Osteocyte (in vitro differentiated cells): ENCODE results near the gene TMEM231. TPM values are rescaled to one million over a fixed set of nuclear protein-coding genes. Genes with fewer than 3 reads are reported as not detected.

ENCODE experiments used
- DNase-seq: peaks from one replicate; pipeline ENCODE4 v3.0.0; 2021; ENCODE audit warnings: mixed read lengths; ENCODE audit not compliant: unreplicated experiment; ENCODE audit errors: extremely low spot score
- H3K27ac Mint-ChIP-seq: one replicate; pipeline ENCODE4 v1.8.0; 2021; ENCODE audit warnings: mild to moderate bottlenecking, mixed read lengths; ENCODE audit not compliant: unreplicated experiment
- H3K27me3 Mint-ChIP-seq: one replicate; pipeline ENCODE4 v1.8.0; 2021; ENCODE audit warnings: mixed read lengths; ENCODE audit not compliant: unreplicated experiment
- H3K36me3 Mint-ChIP-seq: one replicate; pipeline ENCODE4 v1.8.0; 2021; ENCODE audit warnings: mixed read lengths; ENCODE audit not compliant: unreplicated experiment
- H3K4me1 Mint-ChIP-seq: one replicate; pipeline ENCODE4 v1.8.0; 2021; ENCODE audit warnings: mixed read lengths; ENCODE audit not compliant: unreplicated experiment
- H3K4me3 Mint-ChIP-seq: one replicate; pipeline ENCODE4 v1.8.0; 2021; ENCODE audit warnings: mild to moderate bottlenecking, moderate library complexity, mixed read lengths; ENCODE audit not compliant: unreplicated experiment
- H3K9me3 Mint-ChIP-seq: one replicate; pipeline ENCODE4 v1.8.0; 2021; ENCODE audit warnings: mixed read lengths; ENCODE audit not compliant: unreplicated experiment
- CTCF ChIP-seq: fragments of 200-600 bp; sonication (generic); IDR thresholded peaks from 2 replicates; pipeline ENCODE4 v1.5.0; 2021; ENCODE audit warnings: antibody characterized with exemption, mild to moderate bottlenecking, moderate library complexity
- total RNA-seq: library from RNA; stranded (reverse); gene quantifications from 2 replicates; pipeline ENCODE4 v1.2.1, GENCODE V29; 2021

The TMEM231 gene
- total RNA-seq, 1 donor from 2014 or later = 8.3 TPM

GRCh38 chr16:75584108-75584507 is 28.1 kb upstream of the TMEM231 start:
- H3K36me3 Mint-ChIP-seq = peaks cover 13% of the 10 kb centered on the region
- H3K4me3 Mint-ChIP-seq = no peak overlapping the region
- no peaks in the 10 kb centered on the region for H3K4me1 Mint-ChIP-seq
- DNase-seq = no peak
- no peaks in the 10 kb centered on the region for H3K27me3 Mint-ChIP-seq
- no peaks in the 10 kb centered on the region for H3K9me3 Mint-ChIP-seq
- no peak overlapping the region for H3K27ac Mint-ChIP-seq
- TF ChIP-seq CTCF = no peak

DNA sequence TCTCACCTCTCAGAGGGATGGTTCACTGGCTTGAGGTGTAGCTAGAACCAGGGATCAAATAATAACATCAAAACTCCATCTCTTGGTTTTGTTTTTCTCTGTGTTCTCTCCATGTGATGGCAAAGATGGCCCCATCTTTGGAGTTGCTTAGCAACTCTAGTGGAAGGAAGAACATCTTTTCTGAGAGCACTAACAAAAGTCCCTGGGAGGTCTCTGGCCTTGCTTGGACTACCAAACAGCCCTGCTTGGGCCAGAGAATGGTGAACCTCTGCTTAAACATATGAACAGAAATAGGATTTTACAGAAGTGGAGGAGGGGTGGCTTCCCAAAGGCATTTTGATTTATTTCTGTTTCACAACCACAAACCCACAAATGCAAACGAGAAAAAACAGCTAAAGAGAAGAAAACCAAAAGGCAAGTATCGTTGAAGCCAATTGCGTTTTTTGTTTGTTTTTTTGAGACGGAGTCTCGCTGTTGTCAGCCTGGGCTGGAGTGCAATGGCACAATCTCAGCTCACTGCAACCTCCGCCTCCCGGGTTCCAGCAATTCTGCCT is 23.3 kb upstream of the TMEM231 start:
- H3K4me1 Mint-ChIP-seq = no peaks in the 10 kb centered on the region
- no peak overlapping the region for H3K27ac Mint-ChIP-seq
- no peaks in the 10 kb centered on the region for H3K27me3 Mint-ChIP-seq
- DNase-seq = no peak
- no peak for TF ChIP-seq CTCF
- H3K9me3 Mint-ChIP-seq = no peaks in the 10 kb centered on the region
- peaks cover 49% of the 10 kb centered on the region for H3K36me3 Mint-ChIP-seq
- H3K4me3 Mint-ChIP-seq = no peak overlapping the region

DNA sequence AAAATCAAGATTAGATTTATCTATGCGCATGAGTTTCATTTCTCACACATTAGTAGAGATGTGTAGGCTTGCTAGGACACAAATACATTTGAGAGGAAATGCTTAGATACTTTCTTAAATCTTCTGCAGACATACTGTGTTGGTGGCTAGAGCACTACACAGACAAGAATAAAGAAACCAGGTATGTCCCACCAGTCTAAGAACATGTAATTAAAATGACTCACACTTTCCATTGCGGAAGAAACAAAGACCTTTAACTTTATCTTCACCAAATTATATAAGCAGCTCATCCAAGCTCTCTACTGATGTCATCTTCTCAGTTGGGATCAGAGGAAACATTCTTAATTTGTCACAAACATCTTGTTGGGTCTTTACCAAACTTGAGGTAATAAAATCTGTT is 22.7 kb upstream of the TMEM231 start:
- TF ChIP-seq CTCF = no peak
- Mint-ChIP-seq H3K9me3 (no peaks in the 10 kb centered on the region), H3K36me3 (peaks cover 49% of the 10 kb centered on the region), H3K27me3 (no peaks in the 10 kb centered on the region), H3K4me1 (no peaks in the 10 kb centered on the region), H3K27ac (no peak overlapping the region), H3K4me3 (no peak overlapping the region)
- DNase-seq = no peak

DNA sequence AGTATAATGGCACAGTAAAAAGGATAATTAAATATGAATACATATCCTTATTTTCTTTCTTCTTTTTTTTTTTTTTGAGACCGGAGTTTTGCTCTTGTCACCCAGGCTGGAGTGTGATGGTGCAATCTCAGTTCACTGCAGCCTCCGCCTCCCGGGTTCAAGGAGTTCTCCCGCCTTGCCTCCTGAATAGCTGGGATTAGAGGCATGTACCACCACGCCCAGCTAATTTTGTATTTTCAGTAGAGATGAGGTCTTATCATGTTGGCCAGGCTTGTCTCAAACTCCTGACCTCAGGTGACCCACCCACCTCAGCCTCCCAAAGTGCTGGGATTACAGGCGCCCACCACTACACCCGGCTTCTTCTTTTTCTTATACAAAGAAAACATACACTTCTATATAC is 22.2 kb upstream of the TMEM231 start:
- no peaks in the 10 kb centered on the region for H3K9me3 Mint-ChIP-seq
- H3K4me3 Mint-ChIP-seq = no peak overlapping the region
- DNase-seq = no peak
- no peaks in the 10 kb centered on the region for H3K4me1 Mint-ChIP-seq
- TF ChIP-seq CTCF = no peak
- peaks cover 50% of the 10 kb centered on the region for H3K36me3 Mint-ChIP-seq
- no peaks in the 10 kb centered on the region for H3K27me3 Mint-ChIP-seq
- no peak overlapping the region for H3K27ac Mint-ChIP-seq

DNA sequence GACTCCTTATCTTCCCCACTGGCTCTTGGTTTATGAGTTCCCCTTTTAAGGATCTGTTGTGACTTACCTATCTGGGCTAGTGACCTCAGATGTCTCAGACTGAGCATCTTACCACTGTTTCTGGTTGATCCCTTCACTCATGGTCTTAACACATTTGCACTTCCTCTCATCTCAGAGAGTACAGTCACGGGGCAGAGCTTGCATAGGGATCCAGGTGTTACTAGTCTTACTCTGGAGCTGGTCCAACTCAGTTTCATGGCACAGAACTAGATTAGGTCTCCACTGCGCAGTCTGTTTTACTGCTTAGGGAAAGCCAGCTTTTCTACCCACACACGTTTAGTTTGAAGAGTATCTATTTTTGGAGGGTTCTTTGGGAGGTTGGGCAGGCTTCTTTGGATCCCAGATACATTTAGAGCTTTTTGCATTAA is 20.3 kb upstream of the TMEM231 start:
- no peak for TF ChIP-seq CTCF
- no peaks in the 10 kb centered on the region for H3K9me3 Mint-ChIP-seq
- no peaks in the 10 kb centered on the region for H3K27me3 Mint-ChIP-seq
- no peak for DNase-seq
- H3K27ac Mint-ChIP-seq = no peak overlapping the region
- H3K36me3 Mint-ChIP-seq = peaks cover 53% of the 10 kb centered on the region
- no peaks in the 10 kb centered on the region for H3K4me1 Mint-ChIP-seq
- no peak overlapping the region for H3K4me3 Mint-ChIP-seq
